ENCODE results near the gene HOXB6.

The HOXB6 gene

GRCh38 chr17:48592577-48592976 lies 12.2 kb downstream of the HOXB6 start:
- no peaks in the 10 kb centered on the region; the same call in 1 of the 2 replicates for H4K20me1 ChIP-seq (ENCODE audit: insufficient read depth, low read length)
- H3K27me3 ChIP-seq (ENCODE audit: insufficient read depth, low read length, poor library complexity), result peaks cover 29% of the 10 kb centered on the region
- ATAC-seq (ENCODE audit: insufficient read depth, low read depth) (no peak), DNase-seq (no peak)
- H3K9me3 ChIP-seq (ENCODE audit: insufficient read depth, low read length, severe bottlenecking), result no peaks in the 10 kb centered on the region
- no peak overlapping the region for H3K4me3 ChIP-seq (ENCODE audit: low read depth in 1 of 2, low read length in 2 of 2)
- no peaks in the 10 kb centered on the region for H3K79me2 ChIP-seq (ENCODE audit: insufficient read depth, low read length)
- no peak overlapping the region for H2AFZ ChIP-seq (ENCODE audit: low read depth, low read length)
- H3K4me2 ChIP-seq (ENCODE audit: insufficient read depth, low read length), result no peak overlapping the region
- H3K4me1 ChIP-seq (ENCODE audit: insufficient read depth, low read length), result peaks cover 2% of the 10 kb centered on the region; the same call in 1 of the 2 replicates
- no peak overlapping the region for H3K27ac ChIP-seq (ENCODE audit: low read length)
- TF ChIP-seq EZH2 (IDR thresholded peaks at IDR 0.05; ENCODE audit: borderline replicate concordance, low read depth, low read length, severe bottlenecking) (no peak), CTCF (IDR thresholded peaks at IDR 0.05; ENCODE audit: borderline replicate concordance, extremely low read depth, low read length, poor library complexity, severe bottlenecking) (no peak)
- no peak overlapping the region for H3K9ac ChIP-seq (ENCODE audit: low read depth, low read length)
- no peaks in the 10 kb centered on the region for H3K36me3 ChIP-seq (ENCODE audit: insufficient read depth, low read length)

GRCh38 chr17:48592057-48592514 lies 12.7 kb downstream of the HOXB6 start:
- H3K4me2 ChIP-seq (ENCODE audit: insufficient read depth, low read length), result no peak overlapping the region
- H3K36me3 ChIP-seq (ENCODE audit: insufficient read depth, low read length), result no peaks in the 10 kb centered on the region
- H3K9ac ChIP-seq (ENCODE audit: low read depth, low read length), result no peak overlapping the region
- no peak overlapping the region for H3K27ac ChIP-seq (ENCODE audit: low read length)
- H4K20me1 ChIP-seq (ENCODE audit: insufficient read depth, low read length), result no peaks in the 10 kb centered on the region; the same call in 1 of the 2 replicates
- no peak overlapping the region for H2AFZ ChIP-seq (ENCODE audit: low read depth, low read length)
- DNase-seq (no peak), ATAC-seq (ENCODE audit: insufficient read depth, low read depth) (no peak)
- H3K9me3 ChIP-seq (ENCODE audit: insufficient read depth, low read length, severe bottlenecking), result no peaks in the 10 kb centered on the region
- TF ChIP-seq EZH2 (IDR thresholded peaks at IDR 0.05; ENCODE audit: borderline replicate concordance, low read depth, low read length, severe bottlenecking) (no peak), CTCF (IDR thresholded peaks at IDR 0.05; ENCODE audit: borderline replicate concordance, extremely low read depth, low read length, poor library complexity, severe bottlenecking) (no peak)
- H3K4me3 ChIP-seq (ENCODE audit: low read depth in 1 of 2, low read length in 2 of 2), result no peak overlapping the region
- H3K4me1 ChIP-seq (ENCODE audit: insufficient read depth, low read length), result peaks cover 6% of the 10 kb centered on the region; the same call in 1 of the 2 replicates
- peaks cover 34% of the 10 kb centered on the region for H3K27me3 ChIP-seq (ENCODE audit: insufficient read depth, low read length, poor library complexity)
- no peaks in the 10 kb centered on the region for H3K79me2 ChIP-seq (ENCODE audit: insufficient read depth, low read length)

GRCh38 chr17:48591255-48592056 lies 13.3 kb downstream of the HOXB6 start:
- DNase-seq, result no peak
- H3K79me2 ChIP-seq (ENCODE audit: insufficient read depth, low read length), result no peaks in the 10 kb centered on the region
- no peak overlapping the region for H2AFZ ChIP-seq (ENCODE audit: low read depth, low read length)
- no peak for TF ChIP-seq EZH2 (IDR thresholded peaks at IDR 0.05; ENCODE audit: borderline replicate concordance, low read depth, low read length, severe bottlenecking)
- TF ChIP-seq CTCF (IDR thresholded peaks at IDR 0.05; ENCODE audit: borderline replicate concordance, extremely low read depth, low read length, poor library complexity, severe bottlenecking), result no peak
- no peak overlapping the region for H3K9ac ChIP-seq (ENCODE audit: low read depth, low read length)
- H3K4me1 ChIP-seq (ENCODE audit: insufficient read depth, low read length), result peaks cover 6% of the 10 kb centered on the region; the same call in 1 of the 2 replicates
- ATAC-seq (ENCODE audit: insufficient read depth, low read depth), result no peak
- H3K4me3 ChIP-seq (ENCODE audit: low read depth in 1 of 2, low read length in 2 of 2), result no peak overlapping the region
- H3K9me3 ChIP-seq (ENCODE audit: insufficient read depth, low read length, severe bottlenecking), result no peaks in the 10 kb centered on the region
- H3K4me2 ChIP-seq (ENCODE audit: insufficient read depth, low read length), result no peak overlapping the region
- H4K20me1 ChIP-seq (ENCODE audit: insufficient read depth, low read length), result no peaks in the 10 kb centered on the region; the same call in 1 of the 2 replicates
- H3K27ac ChIP-seq (ENCODE audit: low read length), result no peak overlapping the region
- no peaks in the 10 kb centered on the region for H3K36me3 ChIP-seq (ENCODE audit: insufficient read depth, low read length)
- H3K27me3 ChIP-seq (ENCODE audit: insufficient read depth, low read length, poor library complexity), result peaks cover 40% of the 10 kb centered on the region

All from DND-41 (cell line).